WTC11 (cell line): ENCODE data around the gene CPNE4. TPM values are rescaled to one million over a fixed set of nuclear protein-coding genes. Genes with fewer than 3 reads are reported as not detected.

Source experiments
- ATAC-seq: fragments of 200-7000 bp; cut with Tn5 transposase; 2 replicates; pipeline ENCODE4 v1.10.0; 2021; ENCODE audit warnings: mild to moderate bottlenecking, moderate library complexity
- CTCF ChIA-PET: fragments of 300-600 bp; sonication (Branson Sonifier 250); formaldehyde crosslinking; loops from one replicate; lab custom pipeline; 2021; ENCODE audit warnings: antibody characterized with exemption; lab: Charles Lee
- POLR2A ChIA-PET: fragments of 350-600 bp; sonication (Branson Sonifier 250); formaldehyde crosslinking; loops from one replicate; lab custom pipeline; 2021; ENCODE audit warnings: antibody characterized with exemption; lab: Charles Lee
- DNase-seq: peaks from one replicate; pipeline ENCODE4 v3.0.0; 2021; ENCODE audit warnings: low spot score
- H3K27ac Mint-ChIP-seq: 2 replicates; pipeline ENCODE4 v1.8.0; 2021; ENCODE audit warnings: mixed read lengths
- H3K27me3 Mint-ChIP-seq: 2 replicates; pipeline ENCODE4 v1.8.0; 2021; ENCODE audit warnings: low read depth, mild to moderate bottlenecking, moderate library complexity, mixed read lengths
- H3K36me3 Mint-ChIP-seq: 2 replicates; pipeline ENCODE4 v1.8.0; 2021; ENCODE audit warnings: mixed read lengths
- H3K4me1 Mint-ChIP-seq: 2 replicates; pipeline ENCODE4 v1.8.0; 2022; ENCODE audit warnings: mixed read lengths
- H3K4me3 Mint-ChIP-seq: 2 replicates; pipeline ENCODE4 v1.8.0; 2021; ENCODE audit warnings: mild to moderate bottlenecking, moderate library complexity, mixed read lengths
- H3K9me3 Mint-ChIP-seq: 2 replicates; pipeline ENCODE4 v1.8.0; 2021; ENCODE audit warnings: mixed read lengths
- CBFB ChIP-seq: sonication (generic); formaldehyde crosslinking; IDR thresholded peaks from 2 replicates; pipeline ENCODE4 v1.8.1; 2022; ENCODE audit warnings: mild to moderate bottlenecking, low read depth, missing genetic modification reagents
- CREM ChIP-seq: sonication (generic); formaldehyde crosslinking; IDR thresholded peaks from 2 replicates; pipeline ENCODE4 v1.8.1; 2022; ENCODE audit warnings: mild to moderate bottlenecking, missing genetic modification reagents, moderate library complexity
- EMX1 ChIP-seq: fragments of 250-450 bp; sonication (Bioruptor Pico); IDR thresholded peaks from 2 replicates; pipeline ENCODE4 v1.8.0; 2021; ENCODE audit warnings: mild to moderate bottlenecking
- ESRRA ChIP-seq: sonication (generic); formaldehyde crosslinking; IDR thresholded peaks from 2 replicates; pipeline ENCODE4 v1.8.1; 2022; ENCODE audit warnings: mild to moderate bottlenecking, missing genetic modification reagents, borderline replicate concordance
- HMGA2 ChIP-seq: fragments of 250-450 bp; sonication (Bioruptor Pico); IDR thresholded peaks from 2 replicates; pipeline ENCODE4 v1.4.0; 2021; ENCODE audit warnings: mild to moderate bottlenecking, moderate library complexity
- IRF1 ChIP-seq: sonication (generic); formaldehyde crosslinking; IDR thresholded peaks from 2 replicates; pipeline ENCODE4 v1.8.0; 2023; ENCODE audit warnings: missing genetic modification reagents
- JAZF1 ChIP-seq: fragments of 250-450 bp; sonication (Bioruptor Pico); IDR thresholded peaks from 2 replicates; pipeline ENCODE4 v1.9.0; 2021; ENCODE audit warnings: moderate library complexity, mild to moderate bottlenecking, inconsistent platforms
- OVOL2 ChIP-seq: fragments of 250-450 bp; sonication (Bioruptor Pico); IDR thresholded peaks from 2 replicates; pipeline ENCODE4 v1.9.0; 2021; ENCODE audit warnings: mild to moderate bottlenecking, borderline replicate concordance
- PRRX2 ChIP-seq: fragments of 250-450 bp; sonication (Bioruptor Pico); IDR thresholded peaks from 2 replicates; pipeline ENCODE4 v1.8.0; 2021; ENCODE audit warnings: mild to moderate bottlenecking
- RORB ChIP-seq: fragments of 250-450 bp; sonication (Bioruptor Pico); IDR thresholded peaks from 2 replicates; pipeline ENCODE4 v1.9.0; 2021; ENCODE audit warnings: mild to moderate bottlenecking
- SMAD3 ChIP-seq: sonication (generic); formaldehyde crosslinking; IDR thresholded peaks from 2 replicates; pipeline ENCODE4 v1.8.0; 2022; ENCODE audit warnings: missing genetic modification reagents, mild to moderate bottlenecking, borderline replicate concordance
- SMAD4 ChIP-seq: sonication (generic); formaldehyde crosslinking; IDR thresholded peaks from 2 replicates; pipeline ENCODE4 v1.8.0; 2022; ENCODE audit warnings: mild to moderate bottlenecking, missing genetic modification reagents
- SOX15 ChIP-seq: fragments of 250-450 bp; sonication (Bioruptor Pico); IDR thresholded peaks from 2 replicates; pipeline ENCODE4 v1.9.0; 2021; ENCODE audit warnings: mild to moderate bottlenecking
- TEAD1 ChIP-seq: sonication (generic); formaldehyde crosslinking; IDR thresholded peaks from 2 replicates; pipeline ENCODE4 v1.8.0; 2022; ENCODE audit warnings: mild to moderate bottlenecking, missing genetic modification reagents
- TEAD4 ChIP-seq: sonication (generic); formaldehyde crosslinking; IDR thresholded peaks from 2 replicates; pipeline ENCODE4 v1.8.0; 2022; ENCODE audit warnings: mild to moderate bottlenecking, missing genetic modification reagents
- TP53 ChIP-seq: sonication (generic); formaldehyde crosslinking; IDR thresholded peaks from 2 replicates; pipeline ENCODE4 v1.8.1; 2023; ENCODE audit warnings: mild to moderate bottlenecking, missing genetic modification reagents
- ZBTB21 ChIP-seq: sonication (generic); formaldehyde crosslinking; IDR thresholded peaks from 2 replicates; pipeline ENCODE4 v1.8.1; 2023; ENCODE audit warnings: mild to moderate bottlenecking, missing genetic modification reagents, borderline replicate concordance
- ZMAT4 ChIP-seq: fragments of 250-450 bp; sonication (Bioruptor Pico); IDR thresholded peaks from 2 replicates; pipeline ENCODE4 v1.9.0; 2021; ENCODE audit warnings: mild to moderate bottlenecking
- ZNF219 ChIP-seq: sonication (generic); formaldehyde crosslinking; IDR thresholded peaks from 2 replicates; pipeline ENCODE4 v1.8.0; 2023; ENCODE audit warnings: missing genetic modification reagents, mild to moderate bottlenecking, borderline replicate concordance
- ZNF671 ChIP-seq: fragments of 250-450 bp; sonication (Bioruptor Pico); IDR thresholded peaks from 2 replicates; pipeline ENCODE4 v1.8.0; 2021; ENCODE audit warnings: mild to moderate bottlenecking
- total RNA-seq: library from RNA; stranded (reverse); gene quantifications from 3 replicates; pipeline ENCODE4 v1.2.3, GENCODE V29; 2021
- TF ChIP-seq, protein P1 (sequence below): fragments of 250-450 bp; sonication (Bioruptor Pico); IDR thresholded peaks from 2 replicates; pipeline ENCODE4 v1.8.0; 2021; ENCODE audit warnings: mild to moderate bottlenecking
- TF ChIP-seq, protein P2 (sequence below): sonication (generic); formaldehyde crosslinking; IDR thresholded peaks from 2 replicates; pipeline ENCODE4 v1.8.0; 2023; ENCODE audit warnings: mild to moderate bottlenecking, missing genetic modification reagents
- TF ChIP-seq, protein P3 (sequence below): sonication (generic); formaldehyde crosslinking; IDR thresholded peaks from 2 replicates; pipeline ENCODE4 v1.8.1; 2023; ENCODE audit warnings: mild to moderate bottlenecking, moderate library complexity, missing genetic modification reagents

The CPNE4 gene
- total RNA-seq, 1 experiment from 2014 or later: 2.4 TPM

DNA sequence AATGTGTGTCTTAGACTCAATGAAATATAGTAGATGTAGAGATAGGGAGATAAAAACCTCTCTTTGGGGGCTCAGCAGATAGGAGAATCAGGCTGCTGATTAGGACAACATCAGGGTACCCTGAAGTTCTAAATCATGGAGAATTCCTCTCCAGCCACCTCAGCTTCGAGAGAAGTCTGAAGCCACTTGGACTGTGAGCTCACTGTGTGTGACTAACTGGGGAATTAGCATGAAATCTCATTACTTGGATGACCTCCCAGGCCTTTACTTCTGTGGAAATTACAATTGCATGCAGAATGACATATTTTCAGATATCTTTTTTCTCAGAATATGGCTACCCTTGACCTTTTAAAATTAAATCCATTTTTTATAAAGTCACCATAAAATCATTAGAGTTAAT lies 404.0 kb downstream of the CPNE4 start (continued):
- TF ChIP-seq, protein P1, sequence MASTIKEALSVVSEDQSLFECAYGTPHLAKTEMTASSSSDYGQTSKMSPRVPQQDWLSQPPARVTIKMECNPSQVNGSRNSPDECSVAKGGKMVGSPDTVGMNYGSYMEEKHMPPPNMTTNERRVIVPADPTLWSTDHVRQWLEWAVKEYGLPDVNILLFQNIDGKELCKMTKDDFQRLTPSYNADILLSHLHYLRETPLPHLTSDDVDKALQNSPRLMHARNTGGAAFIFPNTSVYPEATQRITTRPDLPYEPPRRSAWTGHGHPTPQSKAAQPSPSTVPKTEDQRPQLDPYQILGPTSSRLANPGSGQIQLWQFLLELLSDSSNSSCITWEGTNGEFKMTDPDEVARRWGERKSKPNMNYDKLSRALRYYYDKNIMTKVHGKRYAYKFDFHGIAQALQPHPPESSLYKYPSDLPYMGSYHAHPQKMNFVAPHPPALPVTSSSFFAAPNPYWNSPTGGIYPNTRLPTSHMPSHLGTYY: no peak
- no peak for TF ChIP-seq RORB (CRISPR knock-in tag)
- no peak for TF ChIP-seq JAZF1
- TF ChIP-seq, protein P2, sequence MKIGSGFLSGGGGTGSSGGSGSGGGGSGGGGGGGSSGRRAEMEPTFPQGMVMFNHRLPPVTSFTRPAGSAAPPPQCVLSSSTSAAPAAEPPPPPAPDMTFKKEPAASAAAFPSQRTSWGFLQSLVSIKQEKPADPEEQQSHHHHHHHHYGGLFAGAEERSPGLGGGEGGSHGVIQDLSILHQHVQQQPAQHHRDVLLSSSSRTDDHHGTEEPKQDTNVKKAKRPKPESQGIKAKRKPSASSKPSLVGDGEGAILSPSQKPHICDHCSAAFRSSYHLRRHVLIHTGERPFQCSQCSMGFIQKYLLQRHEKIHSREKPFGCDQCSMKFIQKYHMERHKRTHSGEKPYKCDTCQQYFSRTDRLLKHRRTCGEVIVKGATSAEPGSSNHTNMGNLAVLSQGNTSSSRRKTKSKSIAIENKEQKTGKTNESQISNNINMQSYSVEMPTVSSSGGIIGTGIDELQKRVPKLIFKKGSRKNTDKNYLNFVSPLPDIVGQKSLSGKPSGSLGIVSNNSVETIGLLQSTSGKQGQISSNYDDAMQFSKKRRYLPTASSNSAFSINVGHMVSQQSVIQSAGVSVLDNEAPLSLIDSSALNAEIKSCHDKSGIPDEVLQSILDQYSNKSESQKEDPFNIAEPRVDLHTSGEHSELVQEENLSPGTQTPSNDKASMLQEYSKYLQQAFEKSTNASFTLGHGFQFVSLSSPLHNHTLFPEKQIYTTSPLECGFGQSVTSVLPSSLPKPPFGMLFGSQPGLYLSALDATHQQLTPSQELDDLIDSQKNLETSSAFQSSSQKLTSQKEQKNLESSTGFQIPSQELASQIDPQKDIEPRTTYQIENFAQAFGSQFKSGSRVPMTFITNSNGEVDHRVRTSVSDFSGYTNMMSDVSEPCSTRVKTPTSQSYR (CRISPR knock-in tag): no peak
- no peak for TF ChIP-seq OVOL2 (CRISPR knock-in tag)
- TF ChIP-seq SMAD3 (CRISPR knock-in tag): no peak
- TF ChIP-seq PRRX2 (CRISPR knock-in tag): no peak
- TF ChIP-seq TP53 (CRISPR knock-in tag): no peak
- TF ChIP-seq IRF1 (CRISPR knock-in tag): no peak
- TF ChIP-seq, protein P3, sequence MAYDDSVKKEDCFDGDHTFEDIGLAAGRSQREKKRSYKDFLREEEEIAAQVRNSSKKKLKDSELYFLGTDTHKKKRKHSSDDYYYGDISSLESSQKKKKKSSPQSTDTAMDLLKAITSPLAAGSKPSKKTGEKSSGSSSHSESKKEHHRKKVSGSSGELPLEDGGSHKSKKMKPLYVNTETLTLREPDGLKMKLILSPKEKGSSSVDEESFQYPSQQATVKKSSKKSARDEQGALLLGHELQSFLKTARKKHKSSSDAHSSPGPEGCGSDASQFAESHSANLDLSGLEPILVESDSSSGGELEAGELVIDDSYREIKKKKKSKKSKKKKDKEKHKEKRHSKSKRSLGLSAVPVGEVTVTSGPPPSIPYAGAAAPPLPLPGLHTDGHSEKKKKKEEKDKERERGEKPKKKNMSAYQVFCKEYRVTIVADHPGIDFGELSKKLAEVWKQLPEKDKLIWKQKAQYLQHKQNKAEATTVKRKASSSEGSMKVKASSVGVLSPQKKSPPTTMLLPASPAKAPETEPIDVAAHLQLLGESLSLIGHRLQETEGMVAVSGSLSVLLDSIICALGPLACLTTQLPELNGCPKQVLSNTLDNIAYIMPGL (CRISPR knock-in tag): no peak
- TF ChIP-seq HMGA2 (CRISPR knock-in tag): no peak
- TF ChIP-seq, all 79 proteins: peak for 0

DNA sequence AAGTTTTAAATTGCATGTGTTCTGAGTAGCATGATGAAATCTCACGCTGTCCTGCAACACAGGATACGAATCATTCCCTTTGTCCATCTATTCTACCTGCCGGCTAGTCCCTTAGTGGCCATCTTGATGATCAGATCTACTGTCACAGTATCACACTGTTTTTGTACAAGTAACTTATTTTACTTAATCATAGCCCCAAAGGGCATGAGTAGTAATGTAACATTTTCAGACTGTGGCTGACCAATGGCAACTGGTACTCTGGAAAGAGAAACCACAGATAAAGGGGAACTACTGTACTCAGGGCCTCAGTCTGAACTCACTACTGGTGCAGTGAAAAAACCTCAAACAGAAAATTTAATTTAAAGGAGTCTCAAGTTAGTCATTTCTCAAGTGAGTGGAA lies 404.7 kb downstream of the CPNE4 start:
- TF ChIP-seq, protein P2 (CRISPR knock-in tag): no peak
- no peak for TF ChIP-seq CBFB
- no peak for TF ChIP-seq PRRX2 (CRISPR knock-in tag)
- TF ChIP-seq SMAD4 (CRISPR knock-in tag): no peak
- TF ChIP-seq SOX15 (CRISPR knock-in tag): no peak
- no peak for TF ChIP-seq EMX1 (CRISPR knock-in tag)
- TF ChIP-seq ZBTB21: no peak
- no peak for TF ChIP-seq CREM (CRISPR knock-in tag)
- TF ChIP-seq RORB (CRISPR knock-in tag): no peak
- TF ChIP-seq TEAD1 (CRISPR knock-in tag): no peak
- TF ChIP-seq TEAD4: no peak
- no peak for TF ChIP-seq ZMAT4 (CRISPR knock-in tag)
- no peak for TF ChIP-seq JAZF1
- no peak for TF ChIP-seq ESRRA (CRISPR knock-in tag)
- TF ChIP-seq HMGA2 (CRISPR knock-in tag): no peak
- no peak for TF ChIP-seq ZNF671 (CRISPR knock-in tag)
- no peak for TF ChIP-seq ZNF219
- H3K27ac Mint-ChIP-seq: no peak overlapping the region

More for the DNA sequence above, 404.7 kb downstream of the CPNE4 start:
- Mint-ChIP-seq H3K4me1 (no peaks in the 10 kb centered on the region), H3K9me3 (no peaks in the 10 kb centered on the region), H3K27me3 (no peaks in the 10 kb centered on the region), H3K36me3 (no peaks in the 10 kb centered on the region), H3K4me3 (no peak overlapping the region)
- ATAC-seq: no peak
- no peak for DNase-seq
- ChIA-PET CTCF (no interaction called here), POLR2A (no interaction called here)
